Hindlimb muscle (tissue), 1 donor: ENCODE measurements around the gene SPG11. TPM values are rescaled to one million over a fixed set of nuclear protein-coding genes. Genes with fewer than 3 reads are reported as not detected.
"Not testable (repeated sequence)": the region's sequence is repeated elsewhere in the genome, so short reads cannot be mapped to it uniquely, and the experiment has no call there.

Experiments used
- DNase-seq: peaks from one replicate; pipeline ENCODE4 v3.0.0-alpha.2; 2013
- polyA plus RNA-seq: library from polyadenylated mRNA; unstranded; fragments of 120-200 nt; gene quantifications from one replicate; pipeline ENCODE4 v1.2.1, GENCODE V29; 2013; ENCODE audit not compliant: insufficient read length

SPG11 gene, protein sequence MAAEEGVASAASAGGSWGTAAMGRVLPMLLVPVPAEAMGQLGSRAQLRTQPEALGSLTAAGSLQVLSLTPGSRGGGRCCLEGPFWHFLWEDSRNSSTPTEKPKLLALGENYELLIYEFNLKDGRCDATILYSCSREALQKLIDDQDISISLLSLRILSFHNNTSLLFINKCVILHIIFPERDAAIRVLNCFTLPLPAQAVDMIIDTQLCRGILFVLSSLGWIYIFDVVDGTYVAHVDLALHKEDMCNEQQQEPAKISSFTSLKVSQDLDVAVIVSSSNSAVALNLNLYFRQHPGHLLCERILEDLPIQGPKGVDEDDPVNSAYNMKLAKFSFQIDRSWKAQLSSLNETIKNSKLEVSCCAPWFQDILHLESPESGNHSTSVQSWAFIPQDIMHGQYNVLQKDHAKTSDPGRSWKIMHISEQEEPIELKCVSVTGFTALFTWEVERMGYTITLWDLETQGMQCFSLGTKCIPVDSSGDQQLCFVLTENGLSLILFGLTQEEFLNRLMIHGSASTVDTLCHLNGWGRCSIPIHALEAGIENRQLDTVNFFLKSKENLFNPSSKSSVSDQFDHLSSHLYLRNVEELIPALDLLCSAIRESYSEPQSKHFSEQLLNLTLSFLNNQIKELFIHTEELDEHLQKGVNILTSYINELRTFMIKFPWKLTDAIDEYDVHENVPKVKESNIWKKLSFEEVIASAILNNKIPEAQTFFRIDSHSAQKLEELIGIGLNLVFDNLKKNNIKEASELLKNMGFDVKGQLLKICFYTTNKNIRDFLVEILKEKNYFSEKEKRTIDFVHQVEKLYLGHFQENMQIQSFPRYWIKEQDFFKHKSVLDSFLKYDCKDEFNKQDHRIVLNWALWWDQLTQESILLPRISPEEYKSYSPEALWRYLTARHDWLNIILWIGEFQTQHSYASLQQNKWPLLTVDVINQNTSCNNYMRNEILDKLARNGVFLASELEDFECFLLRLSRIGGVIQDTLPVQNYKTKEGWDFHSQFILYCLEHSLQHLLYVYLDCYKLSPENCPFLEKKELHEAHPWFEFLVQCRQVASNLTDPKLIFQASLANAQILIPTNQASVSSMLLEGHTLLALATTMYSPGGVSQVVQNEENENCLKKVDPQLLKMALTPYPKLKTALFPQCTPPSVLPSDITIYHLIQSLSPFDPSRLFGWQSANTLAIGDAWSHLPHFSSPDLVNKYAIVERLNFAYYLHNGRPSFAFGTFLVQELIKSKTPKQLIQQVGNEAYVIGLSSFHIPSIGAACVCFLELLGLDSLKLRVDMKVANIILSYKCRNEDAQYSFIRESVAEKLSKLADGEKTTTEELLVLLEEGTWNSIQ (N-terminal part only)
- 42.8 TPM for polyA plus RNA-seq

DNA sequence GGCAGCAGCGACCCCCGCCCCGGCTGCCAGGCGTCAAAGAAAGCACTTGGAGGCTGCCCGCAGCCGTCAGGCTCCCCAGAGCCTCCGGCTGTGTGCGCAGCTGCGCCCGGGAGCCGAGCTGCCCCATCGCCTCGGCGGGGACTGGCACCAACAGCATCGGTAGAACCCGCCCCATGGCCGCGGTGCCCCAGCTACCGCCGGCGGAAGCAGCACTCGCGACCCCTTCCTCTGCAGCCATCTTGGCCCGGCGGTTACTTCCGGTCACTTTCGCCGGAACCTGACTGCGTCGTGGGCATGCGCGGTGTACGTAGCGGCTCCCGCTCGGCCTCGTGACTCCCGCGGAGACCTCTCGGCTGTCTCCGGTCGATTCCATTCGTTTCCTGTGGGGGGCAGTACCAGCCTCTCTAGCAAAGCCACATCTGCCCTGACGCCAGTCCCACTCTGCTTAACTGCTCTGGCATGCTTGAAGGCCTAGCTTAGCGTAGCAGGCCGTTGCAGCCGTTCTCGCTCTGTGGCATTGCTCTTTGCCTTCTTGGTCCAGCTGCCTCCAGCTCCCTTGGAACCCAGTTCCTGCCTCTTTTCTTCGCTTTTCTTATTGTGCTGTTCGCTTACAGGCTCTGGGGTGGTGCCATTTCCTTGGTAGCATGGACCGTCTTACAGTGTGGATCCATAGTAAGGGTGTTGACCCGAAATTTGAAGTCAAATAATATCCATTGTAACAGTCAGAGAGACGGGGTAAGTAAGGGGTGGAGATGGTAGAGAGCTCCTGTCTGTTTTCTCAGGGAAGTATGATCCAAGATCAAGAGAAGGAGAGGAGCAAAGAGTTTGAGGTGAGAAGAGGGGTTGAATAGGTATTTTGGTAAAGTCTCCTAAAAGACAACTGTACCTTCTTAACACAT, at the start of gene SPG11:
TSS of gene SPG11 (minus strand) at position 253 of the 899 bp plus-strand sequence. CDS start at position 238, 15 bp downstream.
- DNase-seq, result peak; percentile 96

DNA sequence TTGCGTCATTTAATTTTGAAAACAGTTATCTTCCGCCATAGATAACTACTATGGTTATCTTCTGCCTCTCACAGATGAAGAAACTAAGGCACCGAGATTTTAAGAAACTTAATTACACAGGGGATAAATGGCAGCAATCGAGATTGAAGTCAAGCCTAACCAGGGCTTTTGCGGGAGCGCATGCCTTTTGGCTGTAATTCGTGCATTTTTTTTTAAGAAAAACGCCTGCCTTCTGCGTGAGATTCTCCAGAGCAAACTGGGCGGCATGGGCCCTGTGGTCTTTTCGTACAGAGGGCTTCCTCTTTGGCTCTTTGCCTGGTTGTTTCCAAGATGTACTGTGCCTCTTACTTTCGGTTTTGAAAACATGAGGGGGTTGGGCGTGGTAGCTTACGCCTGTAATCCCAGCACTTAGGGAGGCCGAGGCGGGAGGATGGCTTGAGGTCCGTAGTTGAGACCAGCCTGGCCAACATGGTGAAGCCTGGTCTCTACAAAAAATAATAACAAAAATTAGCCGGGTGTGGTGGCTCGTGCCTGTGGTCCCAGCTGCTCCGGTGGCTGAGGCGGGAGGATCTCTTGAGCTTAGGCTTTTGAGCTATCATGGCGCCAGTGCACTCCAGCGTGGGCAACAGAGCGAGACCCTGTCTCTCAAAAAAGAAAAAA, 49.0 kb upstream of the SPG11 start:
- DNase-seq, result peak; percentile 82

DNA sequence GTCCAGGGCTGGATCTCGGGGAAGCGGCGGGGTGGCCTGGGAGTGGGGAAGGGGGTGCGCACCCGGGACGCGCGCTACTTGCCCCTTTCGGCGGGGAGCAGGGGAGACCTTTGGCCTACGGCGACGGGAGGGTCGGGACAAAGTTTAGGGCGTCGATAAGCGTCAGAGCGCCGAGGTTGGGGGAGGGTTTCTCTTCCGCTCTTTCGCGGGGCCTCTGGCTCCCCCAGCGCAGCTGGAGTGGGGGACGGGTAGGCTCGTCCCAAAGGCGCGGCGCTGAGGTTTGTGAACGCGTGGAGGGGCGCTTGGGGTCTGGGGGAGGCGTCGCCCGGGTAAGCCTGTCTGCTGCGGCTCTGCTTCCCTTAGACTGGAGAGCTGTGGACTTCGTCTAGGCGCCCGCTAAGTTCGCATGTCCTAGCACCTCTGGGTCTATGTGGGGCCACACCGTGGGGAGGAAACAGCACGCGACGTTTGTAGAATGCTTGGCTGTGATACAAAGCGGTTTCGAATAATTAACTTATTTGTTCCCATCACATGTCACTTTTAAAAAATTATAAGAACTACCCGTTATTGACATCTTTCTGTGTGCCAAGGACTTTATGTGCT, 48.4 kb upstream of the SPG11 start:
- DNase-seq, result peak; percentile 81

DNA sequence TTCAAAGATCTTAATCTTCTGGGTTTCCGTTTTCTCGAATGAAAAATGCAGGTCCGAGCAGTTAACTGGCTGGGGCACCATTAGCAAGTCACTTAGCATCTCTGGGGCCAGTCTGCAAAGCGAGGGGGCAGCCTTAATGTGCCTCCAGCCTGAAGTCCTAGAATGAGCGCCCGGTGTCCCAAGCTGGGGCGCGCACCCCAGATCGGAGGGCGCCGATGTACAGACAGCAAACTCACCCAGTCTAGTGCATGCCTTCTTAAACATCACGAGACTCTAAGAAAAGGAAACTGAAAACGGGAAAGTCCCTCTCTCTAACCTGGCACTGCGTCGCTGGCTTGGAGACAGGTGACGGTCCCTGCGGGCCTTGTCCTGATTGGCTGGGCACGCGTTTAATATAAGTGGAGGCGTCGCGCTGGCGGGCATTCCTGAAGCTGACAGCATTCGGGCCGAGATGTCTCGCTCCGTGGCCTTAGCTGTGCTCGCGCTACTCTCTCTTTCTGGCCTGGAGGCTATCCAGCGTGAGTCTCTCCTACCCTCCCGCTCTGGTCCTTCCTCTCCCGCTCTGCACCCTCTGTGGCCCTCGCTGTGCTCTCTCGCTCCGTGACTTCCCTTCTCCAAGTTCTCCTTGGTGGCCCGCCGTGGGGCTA, 47.8 kb upstream of the SPG11 start, which contains the start of the genes B2M and PATL2:
TSS of gene B2M (plus strand) at position 422 of the 647 bp plus-strand sequence. CDS start at position 452, 30 bp downstream.
TSS of gene PATL2 (minus strand) at position 228 of the 647 bp plus-strand sequence. CDS start 34,833 bp downstream, outside the sequence.
- peak; percentile 95 for DNase-seq

DNA sequence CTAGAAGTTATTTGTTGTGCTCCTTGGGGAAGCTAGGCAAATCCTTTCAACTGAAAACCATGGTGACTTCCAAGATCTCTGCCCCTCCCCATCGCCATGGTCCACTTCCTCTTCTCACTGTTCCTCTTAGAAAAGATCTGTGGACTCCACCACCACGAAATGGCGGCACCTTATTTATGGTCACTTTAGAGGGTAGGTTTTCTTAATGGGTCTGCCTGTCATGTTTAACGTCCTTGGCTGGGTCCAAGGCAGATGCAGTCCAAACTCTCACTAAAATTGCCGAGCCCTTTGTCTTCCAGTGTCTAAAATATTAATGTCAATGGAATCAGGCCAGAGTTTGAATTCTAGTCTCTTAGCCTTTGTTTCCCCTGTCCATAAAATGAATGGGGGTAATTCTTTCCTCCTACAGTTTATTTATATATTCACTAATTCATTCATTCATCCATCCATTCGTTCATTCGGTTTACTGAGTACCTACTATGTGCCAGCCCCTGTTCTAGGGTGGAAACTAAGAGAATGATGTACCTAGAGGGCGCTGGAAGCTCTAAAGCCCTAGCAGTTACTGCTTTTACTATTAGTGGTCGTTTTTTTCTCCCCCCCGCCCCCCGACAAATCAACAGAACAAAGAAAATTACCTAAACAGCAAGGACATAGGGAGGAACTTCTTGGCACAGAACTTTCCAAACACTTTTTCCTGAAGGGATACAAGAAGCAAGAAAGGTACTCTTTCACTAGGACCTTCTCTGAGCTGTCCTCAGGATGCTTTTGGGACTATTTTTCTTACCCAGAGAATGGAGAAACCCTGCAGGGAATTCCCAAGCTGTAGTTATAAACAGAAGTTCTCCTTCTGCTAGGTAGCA, 47.0 kb upstream of the SPG11 start:
- DNase-seq, result no peak

DNA sequence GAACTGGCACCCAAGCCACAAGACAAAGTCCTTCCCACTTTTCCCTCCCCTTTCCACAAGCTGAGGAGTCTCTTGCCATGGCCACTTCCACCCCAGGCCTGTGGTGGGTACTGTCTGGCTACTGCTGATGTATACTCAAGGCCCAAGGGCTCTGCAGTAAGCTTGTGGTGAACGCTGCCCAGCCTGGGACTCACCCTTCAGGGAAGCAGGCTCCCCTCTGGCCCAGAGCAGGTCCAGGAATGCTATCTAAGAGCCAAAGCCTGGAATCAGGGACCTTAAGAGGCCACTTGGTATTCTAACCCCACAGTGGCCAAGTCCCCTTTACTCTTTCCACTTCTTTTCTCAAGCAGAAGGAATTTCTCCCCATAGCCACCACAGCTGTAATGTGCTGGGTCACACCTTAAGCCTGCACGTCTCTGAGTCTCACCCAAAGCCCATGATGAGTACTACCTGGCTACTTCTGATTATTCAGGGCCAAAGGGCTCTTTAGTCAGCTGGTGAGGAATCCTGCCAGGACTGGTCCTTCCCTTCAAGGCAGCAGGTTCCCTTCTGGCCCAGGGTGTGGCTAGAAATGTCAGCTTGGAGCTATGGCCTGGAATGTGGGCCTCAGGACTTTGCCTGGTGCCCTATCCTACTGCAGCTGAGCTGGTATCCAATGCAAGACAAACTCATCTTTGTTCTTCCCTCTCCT, 43.6 kb upstream of the SPG11 start:
- no peak for DNase-seq

DNA sequence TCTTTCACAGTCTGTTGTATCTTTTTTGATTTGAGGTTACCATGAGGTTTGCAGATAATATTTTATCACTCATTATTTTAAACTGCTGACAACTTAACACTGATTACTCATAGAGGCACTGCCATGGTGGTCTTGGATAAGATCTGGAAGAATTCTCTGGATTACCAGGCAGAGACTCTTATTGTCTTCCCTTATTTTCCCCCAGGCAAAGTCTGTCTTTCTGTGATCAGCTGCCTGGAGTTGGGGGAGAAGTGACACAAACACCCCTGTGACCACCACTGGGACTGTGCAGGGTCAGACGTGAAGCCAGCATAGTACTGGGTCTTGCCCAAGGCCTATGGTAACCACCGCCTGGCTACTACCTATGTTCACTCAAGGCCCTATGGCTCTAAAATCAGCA, 42.9 kb upstream of the SPG11 start:
- DNase-seq, result no peak

DNA sequence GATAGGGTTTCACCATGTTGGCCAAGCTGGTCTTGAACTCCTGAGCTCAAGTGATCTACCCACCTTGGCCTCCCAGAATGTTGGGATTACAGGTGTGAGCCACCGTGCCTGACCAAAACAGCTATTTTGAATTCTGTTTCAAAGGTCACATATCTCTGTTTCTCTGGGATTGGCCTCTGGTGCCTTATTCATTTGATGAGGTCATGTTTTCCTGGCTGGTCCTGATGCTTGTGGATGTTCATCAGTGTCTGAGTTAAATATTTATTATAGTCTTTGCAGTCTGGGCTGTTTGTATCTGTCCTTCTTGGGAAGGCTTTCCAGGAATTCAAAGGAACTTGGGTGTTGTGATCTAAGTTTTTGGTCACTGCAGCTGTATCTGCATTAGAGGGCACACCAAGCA, 42.5 kb upstream of the SPG11 start:
- no peak for DNase-seq

DNA sequence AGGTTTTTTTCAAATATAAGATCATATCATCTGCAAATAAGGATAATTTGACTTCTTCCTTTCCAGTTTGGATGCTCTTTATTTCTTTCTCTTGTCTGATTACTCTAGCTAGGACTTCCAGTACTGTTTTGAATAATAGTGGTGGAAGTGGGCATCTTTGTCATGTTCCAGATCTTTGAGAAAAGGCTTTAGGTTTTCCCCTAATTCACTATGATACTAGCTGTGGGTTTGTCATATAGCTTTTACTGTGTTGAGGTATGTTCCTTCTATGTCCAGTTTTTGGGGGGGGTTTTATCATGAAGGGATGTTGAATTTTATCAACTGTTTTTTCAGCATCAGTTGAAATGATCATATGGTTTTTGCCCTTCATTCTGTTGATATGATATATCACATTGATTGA, 37.2 kb upstream of the SPG11 start:
- not testable (repeated sequence) for DNase-seq

DNA sequence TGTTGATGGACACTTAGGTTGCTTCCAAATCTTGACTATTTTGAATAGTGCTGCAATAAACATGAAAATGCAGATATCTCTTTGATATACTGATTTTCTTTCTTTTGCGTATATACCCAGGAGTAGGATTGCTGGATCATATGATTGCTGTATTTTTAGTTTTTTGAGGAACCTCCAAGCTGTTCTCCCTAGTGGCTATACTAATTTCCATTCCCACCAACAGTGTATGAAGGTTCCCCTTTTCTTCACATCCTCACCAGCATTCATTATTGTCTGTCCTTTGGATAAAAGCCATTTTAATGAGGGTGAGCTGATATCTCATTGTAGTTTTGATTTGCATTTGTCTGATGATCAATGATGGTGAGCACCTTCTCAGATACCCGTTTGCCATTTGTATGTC, 35.2 kb upstream of the SPG11 start:
- no peak for DNase-seq

DNA sequence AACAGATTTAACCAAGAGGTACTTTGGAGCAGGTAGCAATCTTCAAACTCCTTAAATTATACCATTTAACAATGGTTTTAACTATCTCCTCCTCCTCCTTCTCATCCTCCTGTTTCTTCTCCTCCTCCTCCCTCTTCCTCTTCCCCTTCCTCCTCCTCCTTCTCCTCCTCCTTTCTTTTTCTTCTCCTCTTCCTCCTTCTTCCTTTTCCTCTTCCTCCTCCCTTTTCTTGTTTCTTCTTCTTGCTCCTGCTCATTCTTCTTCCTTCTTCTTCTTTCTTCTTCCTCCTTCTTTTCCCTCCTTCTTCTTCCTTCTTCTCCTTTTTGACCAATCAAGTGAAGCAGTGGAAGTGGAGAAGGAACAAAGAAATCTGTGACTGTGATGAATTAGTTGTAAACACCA, 33.6 kb upstream of the SPG11 start:
- no peak for DNase-seq

DNA sequence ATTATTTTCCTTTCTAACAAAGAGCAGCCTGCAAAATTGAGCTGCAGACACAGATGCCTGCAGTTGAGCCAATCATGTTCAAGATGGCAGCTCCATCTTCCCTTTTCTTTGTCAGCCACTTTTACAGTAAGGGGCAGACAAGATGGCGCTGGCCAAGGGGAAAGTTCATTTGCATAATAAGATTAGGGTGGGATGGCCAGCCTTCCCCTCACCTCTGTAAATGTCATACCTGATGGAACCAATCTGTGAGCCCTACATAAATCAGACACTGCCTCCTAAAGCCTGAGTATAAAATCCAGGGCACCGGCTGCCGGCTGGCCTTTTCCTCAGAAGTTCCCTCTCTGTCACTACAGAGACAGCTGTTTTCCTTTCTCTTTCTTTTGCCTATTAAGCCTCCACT, 31.8 kb upstream of the SPG11 start:
- DNase-seq, result no peak

DNA sequence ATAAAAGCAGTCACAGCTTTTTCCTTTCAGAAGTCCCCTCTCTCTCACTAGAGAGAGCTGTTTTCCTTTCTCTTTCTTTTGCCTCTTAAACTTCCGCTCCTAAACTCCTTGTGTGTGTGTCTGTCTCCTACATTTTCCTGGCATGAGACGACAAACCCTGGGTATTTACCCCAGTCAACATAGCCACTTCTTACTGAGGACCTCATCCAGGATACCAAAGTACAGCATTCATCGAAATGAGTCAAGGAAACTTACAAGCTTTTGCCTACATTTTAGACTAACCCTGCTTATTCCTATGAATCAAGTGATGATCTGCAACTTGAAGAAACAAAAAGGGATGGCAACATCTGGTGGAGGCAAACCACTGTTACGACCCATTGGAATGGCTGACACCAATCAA, 31.0 kb upstream of the SPG11 start:
- no peak for DNase-seq

DNA sequence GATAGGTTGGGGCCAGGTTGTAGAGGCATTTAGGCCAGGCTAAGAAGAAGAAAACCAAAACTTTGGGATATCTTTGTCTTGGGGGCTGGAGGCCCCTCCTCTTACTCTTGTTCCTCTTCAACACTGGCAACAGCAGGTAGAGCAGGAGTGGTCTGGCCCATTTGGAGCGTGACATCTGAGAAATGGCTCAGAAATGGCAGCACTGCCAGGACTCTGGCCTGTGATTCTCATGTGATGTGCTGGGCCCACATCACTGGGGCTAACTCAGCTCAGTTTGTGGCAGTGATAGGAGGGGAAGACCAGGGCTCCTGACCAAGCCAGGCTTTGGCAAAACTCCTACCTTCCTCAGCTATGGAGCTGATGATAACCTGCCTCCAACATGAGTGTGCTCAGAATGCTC, 29.2 kb upstream of the SPG11 start:
- no peak for DNase-seq

DNA sequence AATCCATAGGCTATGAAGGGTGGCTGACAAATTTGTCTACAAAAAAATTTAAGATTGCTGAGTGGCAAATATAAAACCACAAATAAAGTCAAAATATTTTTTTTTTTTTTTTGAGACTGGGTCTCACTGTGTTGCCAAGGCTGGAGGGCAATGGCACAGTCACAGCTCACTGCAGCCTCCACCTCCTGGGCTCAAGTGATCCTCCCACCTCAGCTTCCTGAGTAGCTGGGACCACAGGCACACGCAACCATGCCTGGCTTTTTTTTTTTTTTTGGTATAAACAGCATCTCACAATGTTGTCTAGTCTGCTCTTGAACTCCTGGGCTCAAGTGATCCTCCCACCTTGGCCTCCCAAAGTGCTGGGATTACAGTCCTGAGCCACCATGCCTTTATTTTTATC, 26.8 kb upstream of the SPG11 start:
- not testable (repeated sequence) for DNase-seq

DNA sequence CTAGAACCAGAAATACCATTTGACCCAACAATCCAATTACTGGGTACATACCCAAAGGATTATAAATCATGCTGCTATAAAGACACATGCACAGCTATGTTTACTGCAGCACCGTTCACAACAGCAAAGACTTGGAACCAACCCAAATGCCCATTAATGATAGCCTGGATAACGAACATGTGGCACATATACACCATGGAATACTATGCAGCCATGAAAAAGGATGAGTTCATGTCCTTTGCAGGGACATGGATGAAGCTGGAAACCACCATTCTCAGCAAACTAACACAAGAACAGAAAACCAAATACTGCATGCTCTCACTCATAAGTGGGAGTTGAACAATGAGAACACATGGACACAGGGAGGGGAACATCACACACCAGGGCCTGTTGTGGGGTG, 25.9 kb upstream of the SPG11 start:
- not testable (repeated sequence) for DNase-seq

DNA sequence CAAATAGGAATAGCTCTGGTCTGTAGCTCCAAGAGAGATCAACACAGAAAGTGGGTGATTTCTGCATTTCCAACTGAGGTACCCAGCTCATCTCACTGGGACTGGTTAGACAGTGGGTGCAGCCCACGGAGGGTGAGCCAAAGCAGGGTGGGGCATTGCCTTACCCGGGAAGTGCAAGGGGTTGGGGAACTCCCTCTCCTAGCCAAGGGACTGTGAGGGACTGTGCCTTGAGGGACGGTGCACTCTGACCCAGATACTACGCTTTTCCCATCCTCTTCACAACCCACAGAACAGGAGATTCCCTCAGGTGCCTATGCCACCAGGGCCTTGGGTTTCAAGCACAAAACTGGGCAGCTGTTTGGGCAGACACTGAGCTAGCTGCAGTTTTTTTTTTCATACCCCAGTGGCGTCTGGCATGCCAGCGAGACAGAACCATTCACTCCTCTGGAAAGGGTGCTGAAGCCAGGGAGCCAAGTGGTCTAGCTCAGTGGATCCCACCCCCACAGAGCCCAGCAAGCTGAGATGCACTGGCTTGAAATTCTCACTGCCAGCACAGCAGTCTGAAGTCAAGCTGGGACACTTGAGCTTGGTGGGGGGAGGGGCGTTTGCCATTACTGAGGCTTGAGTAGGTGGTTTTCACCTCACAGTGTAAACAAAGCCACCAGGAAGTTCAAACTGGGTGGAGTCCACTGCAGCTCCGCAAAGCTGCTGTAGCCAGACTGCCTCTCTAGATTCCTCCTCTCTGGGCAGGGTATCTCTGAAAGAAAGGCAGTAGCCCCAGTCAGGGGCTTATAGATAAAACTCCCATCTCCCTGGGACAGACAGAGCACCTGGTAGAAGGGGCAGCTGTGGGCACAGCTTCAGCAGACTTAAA, 19.6 kb upstream of the SPG11 start:
- not testable (repeated sequence) for DNase-seq
